Stimulated activated naive CD4-positive, alpha-beta T cell treated with Interleukin-2 at 50 U/mL for 16 hours (primary cell): Measurements from ENCODE around the gene ASCC2.
"Not testable (repeated sequence)": the region's sequence is repeated elsewhere in the genome, so short reads cannot be mapped to it uniquely, and the experiment has no call there.

Source experiments
- DNase-seq: peaks from one replicate; lab custom pipeline; 2025; lab: John Stamatoyannopoulos, UW

Gene ASCC2, protein sequence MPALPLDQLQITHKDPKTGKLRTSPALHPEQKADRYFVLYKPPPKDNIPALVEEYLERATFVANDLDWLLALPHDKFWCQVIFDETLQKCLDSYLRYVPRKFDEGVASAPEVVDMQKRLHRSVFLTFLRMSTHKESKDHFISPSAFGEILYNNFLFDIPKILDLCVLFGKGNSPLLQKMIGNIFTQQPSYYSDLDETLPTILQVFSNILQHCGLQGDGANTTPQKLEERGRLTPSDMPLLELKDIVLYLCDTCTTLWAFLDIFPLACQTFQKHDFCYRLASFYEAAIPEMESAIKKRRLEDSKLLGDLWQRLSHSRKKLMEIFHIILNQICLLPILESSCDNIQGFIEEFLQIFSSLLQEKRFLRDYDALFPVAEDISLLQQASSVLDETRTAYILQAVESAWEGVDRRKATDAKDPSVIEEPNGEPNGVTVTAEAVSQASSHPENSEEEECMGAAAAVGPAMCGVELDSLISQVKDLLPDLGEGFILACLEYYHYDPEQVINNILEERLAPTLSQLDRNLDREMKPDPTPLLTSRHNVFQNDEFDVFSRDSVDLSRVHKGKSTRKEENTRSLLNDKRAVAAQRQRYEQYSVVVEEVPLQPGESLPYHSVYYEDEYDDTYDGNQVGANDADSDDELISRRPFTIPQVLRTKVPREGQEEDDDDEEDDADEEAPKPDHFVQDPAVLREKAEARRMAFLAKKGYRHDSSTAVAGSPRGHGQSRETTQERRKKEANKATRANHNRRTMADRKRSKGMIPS

DNA sequence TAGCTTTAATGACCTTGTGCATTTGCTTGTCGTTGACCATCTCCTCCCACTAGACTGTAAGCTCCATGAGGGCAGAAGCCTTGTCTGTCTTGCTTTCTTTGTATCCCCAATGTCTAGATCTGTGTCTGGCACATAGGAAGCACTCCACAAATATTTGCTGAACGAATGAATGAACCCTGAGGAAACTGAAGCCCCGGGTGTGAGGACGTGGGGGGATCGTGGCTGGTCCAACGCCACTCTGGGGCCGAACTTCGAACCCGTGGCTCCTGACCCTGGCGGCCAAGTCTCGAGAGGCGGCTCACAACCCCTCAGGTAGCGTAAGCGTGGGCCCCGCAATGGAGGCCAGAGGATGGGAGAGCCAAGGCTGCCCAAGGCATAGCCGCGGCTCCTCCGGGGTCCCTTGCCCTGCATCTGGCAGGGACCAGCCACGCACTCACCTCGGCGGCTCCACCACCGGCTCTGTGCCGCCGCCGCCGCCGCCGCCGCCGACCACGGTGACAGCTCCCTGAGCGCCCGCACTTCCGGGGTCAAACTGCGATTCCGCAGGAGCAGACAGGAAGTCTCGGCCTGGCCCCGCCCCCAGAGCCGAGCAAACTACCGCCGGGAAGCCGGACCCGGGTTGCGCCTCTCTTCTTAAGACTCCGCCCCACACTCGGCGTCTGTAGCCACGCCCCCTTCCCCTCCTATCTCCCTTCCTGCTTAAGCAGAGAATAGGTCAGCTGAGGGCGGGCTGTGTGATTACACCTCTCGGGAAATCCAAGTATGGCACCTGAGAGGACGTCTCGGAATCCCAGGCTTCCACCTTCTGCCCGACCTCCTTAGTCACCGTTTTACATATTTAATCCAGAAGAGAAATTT lies at the start of gene ASCC2:
ASCC2 (minus strand) TSS at position 534 of the 858 bp plus-strand sequence. CDS start 5,949 bp downstream, outside the sequence.
- peak; percentile 99 for DNase-seq

DNA sequence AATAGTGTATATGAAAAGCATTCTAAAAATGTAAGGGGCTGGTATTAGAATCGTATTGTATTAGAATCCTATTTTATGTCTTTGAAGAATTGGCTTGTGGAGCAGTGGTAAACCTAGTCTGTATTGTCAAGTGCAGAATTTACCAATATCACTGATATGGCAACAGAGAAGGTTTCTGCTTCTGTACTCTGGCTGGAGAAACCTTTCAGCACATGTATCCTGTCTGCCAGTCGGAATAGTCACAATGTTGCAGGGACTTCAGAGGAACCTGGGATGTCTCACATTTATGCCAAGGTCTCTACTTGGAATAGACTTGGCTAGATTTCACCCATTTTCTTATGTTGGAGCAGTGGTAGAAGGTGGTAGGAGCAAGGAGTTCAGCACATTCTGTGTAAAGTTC lies 49.3 kb upstream of the ASCC2 start:
- no peak for DNase-seq

DNA sequence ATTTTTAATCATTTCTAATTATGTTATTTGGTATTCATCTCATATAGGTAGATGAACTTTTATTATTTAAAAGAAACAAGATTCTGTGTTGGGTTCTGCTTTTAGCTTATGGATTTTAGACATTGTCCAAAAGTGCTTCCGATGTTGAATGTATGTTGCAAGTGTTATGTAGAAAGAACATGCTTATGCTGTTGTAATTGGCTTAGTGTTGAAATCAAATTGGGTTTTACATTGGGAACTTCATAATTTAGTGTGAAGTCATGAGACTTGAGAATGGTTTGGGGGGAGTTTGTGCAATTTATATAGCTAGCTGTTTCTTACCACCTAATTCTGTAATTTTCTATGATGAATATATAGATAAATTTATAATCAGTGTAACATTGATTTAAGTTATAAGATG lies 48.5 kb upstream of the ASCC2 start:
- DNase-seq, result no peak

DNA sequence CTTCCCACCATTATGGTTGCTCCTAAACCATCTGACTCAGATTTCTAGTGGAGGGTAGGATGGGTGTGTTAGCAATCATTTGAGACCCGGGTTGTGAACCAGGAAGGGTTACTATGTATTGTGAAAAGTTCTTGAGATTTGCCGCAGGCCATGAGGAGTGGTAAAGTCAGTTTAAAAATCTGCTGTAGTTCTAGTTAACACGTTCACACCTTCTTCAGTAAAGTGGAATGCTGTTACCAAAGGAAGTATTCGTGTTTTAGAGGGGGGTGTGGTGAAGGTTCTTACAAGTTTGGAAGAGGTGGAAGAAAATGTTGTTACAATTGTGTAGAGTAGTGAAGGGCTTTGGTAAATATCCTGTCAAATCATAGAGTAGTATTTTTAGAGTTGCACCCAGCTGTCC lies 47.5 kb upstream of the ASCC2 start:
- no peak for DNase-seq

DNA sequence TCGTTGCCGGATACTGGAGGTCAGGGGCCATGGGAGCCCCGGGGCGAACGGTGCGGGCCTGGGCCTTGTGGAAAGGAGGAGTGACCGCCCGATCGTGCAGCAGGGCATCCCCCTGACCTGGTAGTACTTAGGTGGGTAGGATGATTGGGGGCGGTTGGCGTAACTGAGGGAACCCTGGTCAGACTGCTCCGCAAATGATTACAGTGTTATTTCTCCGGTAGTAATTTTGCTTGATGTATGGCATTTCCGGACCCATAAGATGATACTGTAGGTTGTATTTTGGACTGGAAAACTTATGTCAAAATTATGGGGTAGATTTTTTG lies 45.7 kb upstream of the ASCC2 start:
- no peak for DNase-seq

DNA sequence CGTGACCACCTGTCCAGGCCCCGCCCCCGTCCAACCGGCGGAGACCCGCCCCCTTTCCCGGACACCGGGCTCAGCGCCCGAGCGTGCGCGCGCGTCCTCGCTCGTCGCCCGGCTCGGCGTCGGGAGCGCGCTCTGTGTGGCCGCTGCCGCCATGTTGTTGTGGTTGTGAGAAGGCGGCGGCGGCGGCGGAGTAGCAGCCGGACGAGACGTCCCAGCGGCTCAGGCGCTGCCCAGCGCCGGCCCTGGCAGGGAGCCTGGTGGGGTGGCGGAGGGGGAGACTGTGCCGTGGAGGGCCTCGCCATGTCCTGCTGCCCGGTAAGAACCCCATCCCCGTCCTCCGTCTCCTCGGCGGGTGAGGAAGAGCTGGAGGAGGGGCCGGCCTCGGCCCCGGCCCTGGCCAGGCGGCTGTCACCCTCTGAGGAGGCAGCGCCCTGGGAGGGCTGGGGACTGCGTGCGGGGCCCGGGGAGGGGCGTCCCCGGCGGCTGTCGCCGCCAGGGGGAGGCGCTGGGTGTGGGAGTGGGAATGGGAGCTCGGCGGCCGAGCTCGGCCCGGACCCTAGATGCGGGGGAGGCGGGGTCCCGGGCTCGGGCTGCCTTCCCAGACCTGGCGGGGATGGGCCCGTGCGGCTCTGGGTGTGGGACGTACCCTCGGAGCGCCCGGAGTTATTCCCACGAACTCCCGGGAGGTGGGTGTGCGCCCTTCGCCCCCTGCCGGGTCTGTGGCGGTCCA lies 45.1 kb upstream of the ASCC2 start, which contains the start of gene MTMR3:
MTMR3 (plus strand) TSS at position 130 of the 730 bp plus-strand sequence. CDS start 87,886 bp downstream, outside the sequence.
- DNase-seq, result peak; percentile 88

DNA sequence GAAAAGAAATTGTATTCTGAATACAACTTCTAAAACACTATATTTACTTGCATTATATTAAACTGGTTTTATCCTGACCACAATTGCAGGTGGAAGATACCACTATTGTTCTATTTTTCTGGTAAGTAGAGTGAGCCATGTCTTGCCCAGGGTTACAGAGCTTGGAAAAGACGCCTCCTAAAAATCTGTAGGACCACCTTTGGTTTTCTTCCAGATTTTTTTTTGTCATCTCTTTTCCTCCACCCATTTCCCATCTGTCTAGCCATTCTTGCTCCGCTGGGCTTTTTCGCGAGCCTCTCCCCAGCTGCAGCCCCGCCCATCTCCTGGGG lies 44.6 kb upstream of the ASCC2 start:
- no peak for DNase-seq

DNA sequence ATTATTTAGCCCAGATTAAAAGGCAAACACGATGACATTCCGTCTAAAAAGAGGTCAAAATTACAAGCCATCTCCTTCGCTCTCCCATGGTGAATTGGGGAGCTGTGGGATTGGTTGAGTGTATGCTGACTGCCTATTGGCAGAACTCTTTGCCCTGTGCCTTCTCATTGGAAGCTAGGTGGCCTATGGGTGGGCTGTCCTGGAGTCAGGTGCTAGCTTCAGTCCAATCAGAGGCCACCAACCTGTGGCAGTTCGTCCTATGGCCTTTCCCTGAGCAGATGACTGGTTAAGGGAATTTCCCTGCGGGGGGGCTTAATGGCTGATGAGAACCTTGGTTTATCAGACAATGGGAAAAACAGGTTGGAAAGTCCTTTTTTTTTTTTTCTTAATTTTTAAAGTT lies 41.7 kb upstream of the ASCC2 start:
- DNase-seq, result no peak

DNA sequence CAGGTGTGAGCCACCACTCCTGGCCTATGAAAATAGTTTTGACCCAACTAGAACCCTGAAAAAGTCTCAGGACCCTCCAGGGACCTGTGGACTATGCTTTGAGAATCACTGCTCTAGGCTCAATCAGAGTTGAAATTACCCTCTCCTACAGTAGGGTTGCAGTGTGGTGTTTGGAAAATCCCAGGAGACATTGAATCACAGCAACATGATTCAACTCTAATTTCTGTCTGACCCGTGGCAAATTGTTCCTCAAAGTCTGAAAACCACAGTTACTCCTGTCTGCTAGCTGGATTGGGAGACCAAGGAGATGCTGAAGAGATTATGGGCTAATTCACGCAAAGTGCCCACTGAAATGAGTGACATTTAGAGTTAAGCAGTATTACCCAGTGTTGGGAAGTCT lies 39.5 kb upstream of the ASCC2 start:
- no peak for DNase-seq

DNA sequence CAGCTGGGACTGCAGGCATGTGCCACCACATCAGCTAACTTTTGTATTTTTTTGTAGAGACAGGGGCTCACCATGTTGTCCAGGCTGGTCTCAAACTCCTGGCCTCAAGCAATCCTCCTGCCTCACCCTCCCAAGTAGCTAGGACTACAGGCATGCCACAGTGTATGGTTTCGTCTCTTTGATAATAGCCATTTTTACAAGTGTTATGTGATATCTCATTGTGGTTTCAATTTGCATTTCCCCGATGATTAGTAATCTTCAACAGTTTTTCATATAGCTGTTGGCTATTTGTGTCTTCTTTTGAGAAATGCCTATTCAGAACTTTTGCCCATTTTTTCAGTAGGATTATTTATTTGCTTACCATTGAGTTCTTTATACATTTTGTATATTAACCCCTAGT lies 35.9 kb upstream of the ASCC2 start:
- no peak for DNase-seq

DNA sequence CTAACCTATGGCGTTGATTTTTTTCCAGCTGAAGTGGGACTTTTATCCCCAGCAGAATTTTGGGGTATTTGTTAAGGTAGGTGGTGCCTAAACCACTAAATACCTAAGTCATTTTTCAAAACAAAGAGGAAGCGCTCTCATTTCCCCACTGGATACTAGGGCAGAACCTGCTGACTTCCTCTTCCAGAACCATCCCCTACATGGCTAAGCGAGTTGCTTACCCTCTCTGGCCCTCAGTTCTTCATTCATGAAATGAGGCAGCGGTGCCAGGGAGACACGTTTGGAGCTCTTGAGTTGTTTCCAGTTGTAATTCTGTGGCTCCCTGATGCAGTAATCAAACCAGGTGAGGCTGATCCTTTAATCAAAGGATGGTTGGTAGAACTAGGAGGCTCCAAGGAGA lies 34.9 kb upstream of the ASCC2 start:
- no peak for DNase-seq

DNA sequence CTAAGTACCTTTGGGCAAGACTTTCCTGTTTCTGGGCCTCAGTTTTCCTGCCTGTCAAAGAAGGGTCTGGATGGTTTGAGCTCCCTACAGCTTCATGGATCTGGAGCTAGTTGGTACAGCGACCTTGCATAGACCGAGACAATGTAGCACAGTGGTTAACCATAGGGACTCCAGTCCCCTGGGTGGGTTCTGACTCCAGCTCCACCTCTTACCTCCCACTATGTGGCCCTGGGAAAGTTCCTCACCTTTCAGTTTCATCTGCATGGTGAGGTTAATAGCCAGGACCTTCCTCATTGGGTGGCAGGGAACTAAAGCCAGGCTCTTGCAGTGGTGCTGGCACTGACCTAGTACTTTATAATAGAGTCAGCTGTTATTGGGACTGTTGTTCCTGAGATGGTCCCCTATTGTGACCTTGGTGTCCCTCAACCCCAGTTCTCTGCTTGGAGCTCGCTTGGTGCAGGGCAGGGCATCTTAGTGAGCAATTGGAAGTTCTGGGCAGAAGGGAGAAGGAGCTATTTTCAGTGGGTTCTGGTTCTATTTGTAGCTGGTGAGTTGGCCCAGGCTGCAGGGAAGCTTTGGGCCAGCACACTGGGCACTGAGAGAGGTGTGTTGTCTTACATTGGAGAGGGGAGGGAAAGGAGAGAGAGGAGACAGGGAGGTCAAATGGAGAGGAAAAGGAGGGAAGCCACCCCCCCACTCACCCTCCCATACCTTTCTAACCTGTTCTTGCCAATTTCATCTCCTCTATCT lies 34.2 kb upstream of the ASCC2 start:
- no peak for DNase-seq

DNA sequence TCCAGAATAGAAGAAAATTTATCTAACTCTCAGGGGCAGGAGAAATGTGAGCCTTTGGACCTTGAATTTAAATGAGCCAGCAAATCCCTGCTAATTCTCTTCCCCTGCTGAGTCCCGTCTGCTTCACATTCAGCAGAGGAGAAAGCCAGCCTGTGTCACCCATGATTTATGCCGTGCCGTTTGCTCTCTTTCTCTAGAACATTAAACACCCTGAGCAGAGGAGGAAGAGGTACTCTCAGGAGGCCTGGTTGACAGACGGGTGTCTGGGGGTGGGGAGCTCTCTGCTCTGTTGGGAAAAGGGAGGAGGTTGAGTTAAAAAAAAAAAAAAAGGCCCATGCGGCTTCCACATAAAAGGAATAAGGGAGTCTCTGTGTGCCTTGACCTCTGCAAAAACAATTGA lies 33.6 kb upstream of the ASCC2 start:
- no peak for DNase-seq

DNA sequence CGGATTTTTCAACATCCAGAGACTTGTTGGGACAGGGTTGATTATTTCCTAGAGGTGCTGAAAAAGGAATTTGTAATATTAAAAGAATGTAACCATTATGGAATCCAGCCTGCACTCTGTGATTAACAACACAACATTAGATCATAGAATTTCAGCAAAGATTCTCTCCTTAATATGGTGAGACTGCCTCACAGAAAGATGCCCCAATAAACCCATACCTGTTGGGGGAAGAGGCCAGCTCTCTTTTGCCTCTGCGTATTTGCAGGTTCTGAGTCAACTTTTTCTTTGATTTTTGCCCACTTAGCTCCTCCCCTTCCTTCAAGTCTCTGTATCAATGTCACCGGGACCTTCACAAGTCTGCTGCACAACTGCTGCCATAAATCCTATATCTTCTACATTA lies 32.5 kb upstream of the ASCC2 start:
- DNase-seq, result no peak

DNA sequence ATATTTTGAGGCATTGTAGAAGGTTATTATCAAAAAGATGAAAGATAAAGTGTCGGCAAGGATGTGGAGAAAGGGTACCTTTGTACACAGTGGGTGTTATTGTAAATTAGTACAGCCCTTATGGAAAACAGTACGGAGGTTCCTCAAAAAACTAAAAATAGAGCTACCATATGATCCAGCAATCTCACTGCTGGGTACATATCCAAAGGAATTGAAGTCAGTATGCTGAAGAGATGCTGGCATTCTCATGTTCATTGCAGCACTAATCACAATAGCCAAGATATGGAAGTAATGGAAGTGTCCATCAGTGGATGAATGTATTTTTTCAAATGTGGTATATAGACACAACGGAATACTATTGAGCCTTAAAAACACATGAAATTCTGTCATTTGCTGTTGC lies 29.8 kb upstream of the ASCC2 start:
- DNase-seq, result no peak

DNA sequence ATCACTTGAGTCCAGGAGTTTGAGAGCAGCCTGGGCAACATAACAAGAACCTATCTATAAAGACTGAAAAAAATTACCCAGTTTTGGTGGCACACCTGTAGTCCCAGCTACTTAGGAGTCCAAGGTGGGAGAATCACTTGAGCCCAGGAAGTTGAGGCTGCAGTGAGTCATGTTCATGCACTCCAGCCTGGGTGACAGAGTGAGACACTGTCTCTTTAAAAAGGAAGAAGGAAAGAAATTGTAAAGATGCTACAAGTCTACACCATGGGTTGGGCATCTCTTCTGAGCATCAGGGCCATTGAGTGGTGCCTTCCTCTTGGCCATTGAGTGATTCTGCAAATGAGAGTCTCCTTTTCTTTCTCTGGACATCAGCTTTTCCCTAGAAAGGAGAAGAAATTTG lies 29.2 kb upstream of the ASCC2 start:
- DNase-seq, result no peak

DNA sequence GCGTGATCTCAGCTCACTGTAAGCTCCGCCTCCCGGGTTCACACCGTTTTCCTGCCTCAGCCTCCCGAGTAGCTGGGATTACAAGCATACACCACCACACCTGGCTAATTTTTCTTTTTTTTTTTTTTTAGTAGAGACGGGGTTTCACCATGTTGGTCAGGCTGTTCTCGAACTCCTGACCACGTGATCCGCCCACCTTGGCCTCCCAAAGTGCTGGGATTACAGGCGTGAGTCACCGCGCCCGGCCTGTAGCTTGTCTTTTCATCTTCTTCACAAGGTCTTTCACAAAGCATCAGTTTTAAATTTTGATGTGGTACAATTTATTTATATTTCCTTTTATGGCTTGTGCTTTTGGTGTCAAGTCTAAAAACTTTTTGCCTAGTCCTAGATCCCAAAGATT lies 27.5 kb upstream of the ASCC2 start:
- not testable (repeated sequence) for DNase-seq

DNA sequence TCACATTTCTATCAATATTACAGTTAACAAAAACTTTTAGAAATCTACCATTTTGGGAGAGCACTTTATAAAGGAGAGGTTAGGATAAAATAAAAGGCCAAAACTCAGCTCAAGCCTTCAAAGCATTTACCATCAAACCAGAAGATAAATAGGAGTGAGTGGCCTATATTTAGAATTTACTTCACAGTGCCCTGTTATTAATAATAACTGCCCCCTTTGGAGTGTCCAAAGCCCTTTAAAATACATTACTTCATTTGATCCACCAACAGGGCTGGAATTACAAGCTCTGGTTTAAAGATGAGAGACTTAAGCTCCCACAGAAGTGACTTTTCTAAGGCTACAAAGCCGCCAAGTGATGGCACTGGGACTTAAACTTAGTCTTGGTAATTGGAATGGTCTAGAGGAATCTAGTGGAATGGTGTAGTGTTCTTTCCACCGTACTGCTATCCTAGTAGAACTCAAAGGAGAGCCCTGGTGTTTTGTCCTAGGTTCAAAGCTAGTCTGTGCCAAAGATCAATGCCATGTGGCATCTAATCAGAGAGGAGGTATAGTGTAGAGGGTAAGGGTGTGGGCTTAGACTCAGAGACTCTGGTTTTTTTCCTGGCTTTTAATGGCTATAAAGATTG lies 23.7 kb upstream of the ASCC2 start:
- no peak for DNase-seq

DNA sequence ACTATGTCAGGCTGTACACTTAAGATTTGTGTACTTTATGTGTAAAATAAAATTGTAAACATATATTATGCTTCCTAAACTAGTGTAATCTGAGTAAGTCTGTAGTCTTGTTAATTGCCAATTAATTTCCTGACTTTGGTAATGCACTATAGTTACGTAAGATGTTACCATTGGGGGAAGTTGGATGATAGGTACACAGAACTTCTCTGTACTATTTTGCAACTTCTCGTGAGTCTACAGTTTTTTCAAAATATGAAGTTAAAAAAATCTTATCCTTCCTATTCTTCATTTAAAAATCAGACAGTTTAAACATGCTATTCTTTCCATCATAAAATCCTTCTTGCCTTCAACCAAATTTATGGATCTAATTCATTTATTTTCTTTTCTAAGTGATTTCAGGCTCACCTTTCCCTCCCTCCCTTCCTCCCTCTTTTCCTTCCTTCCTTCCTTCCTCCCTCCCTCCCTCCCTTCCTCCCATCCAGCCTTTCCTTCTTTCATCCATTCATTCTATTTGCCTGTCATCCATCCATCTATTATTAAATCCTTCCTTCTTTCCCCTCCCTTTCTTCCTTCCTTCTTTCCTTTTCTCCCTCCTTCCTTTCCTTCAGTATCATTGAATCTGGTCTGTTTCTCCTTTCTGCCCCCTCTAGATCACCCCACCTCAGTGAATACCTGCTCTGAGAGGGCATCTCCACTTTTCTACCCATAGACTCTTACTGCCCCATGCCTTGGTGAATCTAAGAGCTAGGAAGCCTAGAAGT lies 22.1 kb upstream of the ASCC2 start:
- DNase-seq, result no peak

DNA sequence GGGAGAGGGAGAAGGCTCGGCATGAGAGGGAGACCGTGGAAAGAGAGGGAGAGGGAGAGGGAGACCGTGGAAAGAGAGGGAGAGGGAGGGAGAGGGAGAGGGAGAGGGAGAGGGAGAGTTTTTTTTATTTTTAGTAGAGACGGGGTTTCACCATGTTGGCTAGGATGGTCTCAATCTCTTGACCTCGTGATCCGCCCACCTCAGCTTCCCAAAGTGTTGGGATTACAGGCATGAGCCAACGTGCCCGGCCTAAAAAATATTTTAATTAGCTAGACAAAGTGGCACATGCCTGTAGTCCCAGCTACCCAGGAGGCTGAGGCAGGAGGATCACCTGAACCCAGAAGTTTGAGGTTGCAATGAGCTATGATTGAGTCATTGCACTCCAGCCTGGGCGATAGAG lies 21.0 kb upstream of the ASCC2 start:
- not testable (repeated sequence) for DNase-seq
